ENCODE data around the gene CSN3.

The CSN3 gene

GRCh38 chr4:70251945-70252277 lies 9.5 kb downstream of the CSN3 start:
- DNase-seq (ENCODE audit: low read depth), result no peak
- no peak overlapping the region for H3K4me3 ChIP-seq (ENCODE audit: low read depth, low read length)
- TF ChIP-seq CTCF (IDR thresholded peaks at IDR 0.05; ENCODE audit: low read depth, low read length, missing control alignments), result no peak
- in situ Hi-C loops (cut with HindIII; ENCODE audit: low sequenced_read_pairs), result no loop called here

GRCh38 chr4:70269674-70270073 lies 27.3 kb downstream of the CSN3 start:
- H3K4me3 ChIP-seq (ENCODE audit: low read depth, low read length), result no peak overlapping the region
- in situ Hi-C loops (cut with HindIII; ENCODE audit: low sequenced_read_pairs), result no loop called here
- DNase-seq (ENCODE audit: low read depth), result no peak
- TF ChIP-seq CTCF (IDR thresholded peaks at IDR 0.05; ENCODE audit: low read depth, low read length, missing control alignments), result no peak

GRCh38 chr4:70277121-70277520 lies 34.7 kb downstream of the CSN3 start:
- no peak for TF ChIP-seq CTCF (IDR thresholded peaks at IDR 0.05; ENCODE audit: low read depth, low read length, missing control alignments)
- in situ Hi-C loops (cut with HindIII; ENCODE audit: low sequenced_read_pairs), result no loop called here
- no peak overlapping the region for H3K4me3 ChIP-seq (ENCODE audit: low read depth, low read length)
- DNase-seq (ENCODE audit: low read depth), result no peak

- no peak overlapping the region for H3K4me3 ChIP-seq (ENCODE audit: low read depth, low read length)
- in situ Hi-C loops (cut with HindIII; ENCODE audit: low sequenced_read_pairs), result no loop called here
- no peak for TF ChIP-seq CTCF (IDR thresholded peaks at IDR 0.05; ENCODE audit: low read depth, low read length, missing control alignments)
- no peak for DNase-seq (ENCODE audit: low read depth)
Measured at GRCh38 chr4:70280567-70280966, 38.2 kb downstream of the CSN3 start.

GRCh38 chr4:70288651-70289050 lies 46.3 kb downstream of the CSN3 start:
- DNase-seq (ENCODE audit: low read depth), result no peak
- no peak for TF ChIP-seq CTCF (IDR thresholded peaks at IDR 0.05; ENCODE audit: low read depth, low read length, missing control alignments)
- in situ Hi-C loops (cut with HindIII; ENCODE audit: low sequenced_read_pairs), result no loop called here
- H3K4me3 ChIP-seq (ENCODE audit: low read depth, low read length), result no peak overlapping the region

- in situ Hi-C loops (cut with HindIII; ENCODE audit: low sequenced_read_pairs), result no loop called here
- H3K4me3 ChIP-seq (ENCODE audit: low read depth, low read length), result no peak overlapping the region
- no peak for TF ChIP-seq CTCF (IDR thresholded peaks at IDR 0.05; ENCODE audit: low read depth, low read length, missing control alignments)
- no peak for DNase-seq (ENCODE audit: low read depth)
Measured at GRCh38 chr4:70291341-70291740, 48.9 kb downstream of the CSN3 start.

GRCh38 chr4:70297576-70297975 lies 55.2 kb downstream of the CSN3 start:
- H3K4me3 ChIP-seq (ENCODE audit: low read depth, low read length), result no peak overlapping the region
- DNase-seq (ENCODE audit: low read depth), result no peak
- in situ Hi-C loops (cut with HindIII; ENCODE audit: low sequenced_read_pairs), result no loop called here
- TF ChIP-seq CTCF (IDR thresholded peaks at IDR 0.05; ENCODE audit: low read depth, low read length, missing control alignments), result no peak

Measured in astrocyte of the cerebellum (primary cell).